NCI-H2227 (cell line): ENCODE measurements around the gene RPL15.
"Not testable (repeated sequence)": the region's sequence is repeated elsewhere in the genome, so short reads cannot be mapped to it uniquely, and the experiment has no call there.

Experiments
- DNase-seq: peaks from one replicate; lab custom pipeline; 2025; ENCODE audit not compliant: unreplicated experiment; lab: John Stamatoyannopoulos, UW

RPL15 gene

DNA sequence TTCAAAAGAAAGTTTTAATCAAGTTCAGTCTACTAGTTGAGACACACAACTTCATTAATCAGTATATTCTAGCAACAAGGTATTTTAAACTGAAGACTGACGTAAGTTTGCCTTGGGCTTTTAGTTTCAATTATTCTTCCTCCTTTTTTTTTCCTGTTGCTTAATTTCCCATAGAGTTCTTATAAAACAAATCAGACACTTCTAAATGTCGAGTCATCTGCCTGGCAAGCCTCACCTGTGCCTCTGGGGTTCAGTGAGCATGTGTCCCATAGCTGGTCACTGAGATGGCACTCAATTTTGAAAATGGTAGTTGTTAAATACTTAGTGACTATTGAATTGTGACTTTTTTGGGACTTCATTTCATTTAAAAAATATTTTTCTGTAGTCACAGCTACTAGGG, 27.5 kb upstream of the RPL15 start:
- DNase-seq = no peak

DNA sequence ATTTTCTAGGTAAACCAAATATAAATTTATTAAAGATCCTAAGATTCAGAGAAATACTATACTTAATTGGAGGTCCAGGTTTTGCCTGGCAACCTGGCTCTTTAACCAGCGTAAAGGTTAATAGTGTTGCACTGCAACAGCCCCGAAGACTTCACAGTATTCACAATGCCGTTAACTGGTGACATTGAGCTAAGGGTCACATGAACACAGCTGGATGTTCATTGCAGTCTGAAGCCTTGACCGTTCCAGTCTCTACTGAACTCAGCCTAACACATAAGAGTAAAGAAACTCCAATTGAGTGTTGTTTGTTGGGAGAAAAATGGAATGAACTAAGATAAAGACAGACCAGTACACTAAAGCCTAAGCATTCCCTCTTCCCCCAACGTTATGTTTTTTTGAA, 27.0 kb upstream of the RPL15 start:
- no peak for DNase-seq

DNA sequence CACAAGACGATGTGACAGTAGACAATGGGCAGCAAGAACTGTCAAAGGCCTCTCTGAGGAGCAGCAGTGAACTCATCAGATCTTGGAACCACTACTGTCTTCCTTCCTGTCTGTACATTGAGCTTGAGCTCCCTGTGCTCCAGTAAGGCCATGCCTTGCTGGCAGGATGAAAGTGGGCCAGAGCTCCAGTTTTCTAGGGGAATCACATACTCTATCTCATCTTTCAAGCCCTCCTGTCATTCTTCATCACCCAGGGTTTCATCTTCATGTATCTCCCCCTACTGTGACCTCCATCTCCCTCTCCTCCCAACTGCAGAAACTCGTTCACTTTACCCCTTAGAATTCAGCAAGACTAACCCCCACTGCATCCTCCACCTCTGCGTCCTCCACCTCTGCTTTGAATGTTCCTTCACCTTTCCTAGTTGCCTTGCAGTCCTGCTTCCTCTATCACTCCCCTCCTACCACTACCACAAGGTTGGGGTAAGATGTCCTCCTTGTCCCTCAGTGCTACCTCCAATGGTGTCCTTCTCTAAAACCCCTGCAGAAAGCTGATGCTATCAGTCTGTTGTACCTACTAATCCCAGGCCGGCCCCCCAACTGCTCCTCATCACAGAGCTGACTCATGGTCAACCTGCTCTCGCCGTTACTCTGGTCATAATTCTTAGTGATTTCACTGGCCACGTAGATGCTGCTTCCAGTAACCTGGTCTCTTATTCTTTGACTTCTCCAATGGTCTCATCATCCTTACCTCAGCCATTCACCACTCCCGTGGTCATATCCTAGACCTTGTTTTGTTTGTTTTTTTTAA, 22.5 kb upstream of the RPL15 start:
- DNase-seq = no peak

DNA sequence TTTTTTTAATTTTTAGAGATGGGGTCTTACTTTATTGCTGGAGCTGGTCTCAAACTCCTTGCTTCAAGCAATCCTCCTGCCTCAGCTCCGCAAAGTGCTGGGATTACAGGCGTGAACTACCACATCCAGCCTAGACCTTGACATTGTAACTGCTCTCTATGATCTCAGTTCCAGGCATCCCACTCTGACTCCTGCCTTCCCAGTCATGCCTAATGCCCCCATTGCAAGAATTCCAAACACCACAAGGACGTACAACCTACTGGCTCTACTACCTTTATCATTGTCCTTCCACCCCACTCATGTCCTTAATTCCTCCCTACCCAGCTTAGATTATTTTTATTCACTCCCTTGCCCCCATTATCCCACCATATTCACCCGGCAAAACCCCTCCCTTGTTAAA, 21.8 kb upstream of the RPL15 start:
- no peak for DNase-seq

DNA sequence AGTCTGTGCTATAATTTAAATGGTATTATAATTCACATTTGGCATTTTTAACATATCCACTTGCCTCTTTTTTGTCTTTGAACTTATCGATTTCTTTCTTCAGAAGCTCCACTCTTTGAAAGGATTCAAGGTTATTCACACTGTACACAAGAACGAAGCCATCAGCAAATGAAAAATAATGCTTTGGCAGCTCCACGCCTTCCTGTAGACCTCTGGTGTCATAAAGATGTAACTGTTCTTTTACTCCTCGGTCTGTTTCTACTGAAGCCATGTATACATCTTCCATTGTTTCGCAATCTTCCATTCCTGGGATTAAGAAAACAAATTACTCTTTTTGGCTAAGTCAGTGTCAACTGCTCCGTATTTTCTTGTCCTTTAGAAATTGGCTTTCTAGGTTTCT, 16.2 kb upstream of the RPL15 start:
- DNase-seq = no peak

DNA sequence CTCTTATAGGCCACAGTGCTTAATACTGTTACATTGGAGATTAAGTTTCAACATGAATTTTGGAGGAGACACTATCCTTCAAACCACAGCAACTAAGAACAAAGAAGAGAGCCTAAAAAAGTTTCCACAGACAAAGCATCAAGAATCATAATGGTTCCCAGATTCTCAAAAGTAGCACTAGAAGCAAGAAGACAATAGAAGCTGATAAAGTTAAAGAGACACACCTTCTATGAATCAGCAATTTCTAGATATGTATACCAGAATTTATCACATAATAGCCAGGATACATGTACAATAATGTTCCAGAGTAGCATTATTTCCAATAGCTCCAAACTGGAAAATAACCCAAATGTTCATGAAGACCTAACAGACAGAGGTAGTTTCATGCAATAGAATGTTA, 12.4 kb upstream of the RPL15 start:
- no peak for DNase-seq

DNA sequence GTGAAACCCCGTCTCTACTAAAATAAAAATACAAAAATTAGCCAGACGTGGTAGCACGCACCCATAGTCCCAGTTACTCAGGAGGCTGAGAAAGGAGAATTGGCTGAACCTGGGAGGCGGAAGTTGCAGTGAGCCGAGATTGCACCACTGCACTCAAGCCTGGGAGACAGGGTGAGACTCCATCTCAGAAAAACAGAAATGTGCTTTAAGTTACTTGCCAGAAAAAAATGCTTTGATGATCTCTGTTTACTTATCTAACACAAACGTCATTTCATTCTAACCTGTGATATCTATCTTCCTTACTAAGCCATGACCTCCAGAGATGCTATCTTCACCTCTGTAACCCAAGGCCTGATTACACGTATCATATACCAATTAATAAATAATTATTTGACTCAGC, 7.6 kb upstream of the RPL15 start:
- DNase-seq = no peak

DNA sequence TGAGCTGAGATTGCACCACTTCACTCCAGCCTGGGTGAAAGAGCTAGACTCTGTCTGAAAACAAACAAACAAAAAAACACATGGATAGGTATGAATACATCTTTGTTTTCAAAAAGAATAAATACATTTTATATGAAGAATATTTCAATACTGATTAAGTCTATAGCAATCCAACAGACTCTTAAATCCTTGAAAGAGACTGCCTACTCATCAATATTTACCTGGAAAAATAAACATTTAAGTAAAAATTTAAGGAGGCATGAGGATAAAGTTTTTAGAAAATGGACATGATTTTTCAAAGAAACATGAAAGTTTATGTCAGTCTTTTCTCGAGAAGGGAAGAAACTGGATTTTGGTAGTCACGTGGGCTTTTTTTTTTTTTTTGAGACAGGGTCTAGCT, 5.5 kb upstream of the RPL15 start:
- no peak for DNase-seq

DNA sequence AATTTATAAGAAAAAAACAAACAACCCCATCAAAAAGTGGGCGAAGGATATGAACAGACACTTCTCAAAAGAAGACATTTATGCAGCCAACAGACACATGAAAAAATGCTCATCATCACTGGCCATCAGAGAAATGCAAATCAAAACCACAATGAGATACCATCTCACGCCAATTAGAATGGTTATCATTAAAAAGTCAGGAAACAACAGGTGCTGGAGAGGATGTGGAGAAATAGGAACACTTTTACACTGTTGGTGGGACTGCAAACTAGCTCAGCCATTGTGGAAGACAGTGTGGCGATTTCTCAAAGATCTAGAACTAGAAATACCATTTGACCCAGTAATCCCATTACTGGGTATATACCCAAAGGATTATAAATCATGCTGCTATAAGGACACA, 4.6 kb upstream of the RPL15 start:
- not testable (repeated sequence) for DNase-seq

DNA sequence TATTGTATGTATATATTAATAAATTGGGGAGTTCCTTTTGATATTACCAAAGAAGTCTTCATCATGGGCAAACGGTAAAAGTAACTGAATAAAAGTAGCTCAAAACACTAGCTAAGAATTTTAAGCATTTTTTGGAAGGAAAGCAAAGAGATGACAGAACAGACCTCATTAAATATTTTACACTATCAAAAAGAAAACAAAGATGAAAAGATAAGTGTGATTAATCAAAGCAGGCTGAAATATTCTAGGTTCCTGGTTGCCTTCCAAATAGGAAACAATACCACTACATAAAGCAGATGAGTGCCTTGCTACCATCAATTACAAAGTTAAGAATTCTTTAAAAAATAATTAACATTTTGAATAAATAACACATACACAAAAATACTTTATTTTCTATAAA, 3.8 kb upstream of the RPL15 start:
- DNase-seq = no peak

DNA sequence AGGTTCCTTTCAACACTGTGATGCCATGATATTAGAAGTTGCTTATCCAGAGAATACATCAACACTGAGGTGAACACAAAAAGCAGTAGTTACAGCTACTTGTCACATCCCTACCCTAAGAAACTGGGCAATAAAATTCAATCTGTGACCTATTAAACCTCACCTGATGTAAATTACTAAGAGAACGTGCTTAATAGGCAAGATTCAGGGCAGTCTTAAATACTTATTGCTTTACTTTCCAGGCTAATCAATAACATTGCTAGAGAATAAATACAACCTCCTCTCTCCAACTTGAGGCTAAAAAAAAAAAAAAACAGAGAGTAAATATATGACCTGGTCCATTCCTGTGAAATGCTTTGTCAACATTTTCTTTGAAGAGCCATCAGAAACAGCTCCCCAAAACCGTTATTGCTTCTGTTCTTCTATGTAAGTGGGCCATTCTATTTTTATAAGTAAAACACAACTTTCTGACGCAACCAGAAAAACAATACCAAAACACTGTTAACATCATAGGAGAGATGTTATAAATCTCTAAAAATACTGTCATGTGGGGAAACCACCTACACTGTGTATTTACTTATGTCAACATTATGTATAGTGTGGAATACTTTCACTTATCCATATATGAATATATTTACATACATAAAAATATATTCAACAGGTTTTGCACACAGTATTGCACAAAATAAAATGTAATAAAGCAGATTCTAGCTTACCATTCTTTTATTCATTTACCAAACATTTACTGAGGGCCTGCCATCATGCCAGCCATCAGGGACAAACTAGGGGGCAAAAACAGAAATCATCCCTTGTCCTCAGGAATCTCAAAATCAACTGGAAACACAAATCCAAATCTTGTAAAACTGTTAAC, 2.8 kb upstream of the RPL15 start:
- no peak for DNase-seq

DNA sequence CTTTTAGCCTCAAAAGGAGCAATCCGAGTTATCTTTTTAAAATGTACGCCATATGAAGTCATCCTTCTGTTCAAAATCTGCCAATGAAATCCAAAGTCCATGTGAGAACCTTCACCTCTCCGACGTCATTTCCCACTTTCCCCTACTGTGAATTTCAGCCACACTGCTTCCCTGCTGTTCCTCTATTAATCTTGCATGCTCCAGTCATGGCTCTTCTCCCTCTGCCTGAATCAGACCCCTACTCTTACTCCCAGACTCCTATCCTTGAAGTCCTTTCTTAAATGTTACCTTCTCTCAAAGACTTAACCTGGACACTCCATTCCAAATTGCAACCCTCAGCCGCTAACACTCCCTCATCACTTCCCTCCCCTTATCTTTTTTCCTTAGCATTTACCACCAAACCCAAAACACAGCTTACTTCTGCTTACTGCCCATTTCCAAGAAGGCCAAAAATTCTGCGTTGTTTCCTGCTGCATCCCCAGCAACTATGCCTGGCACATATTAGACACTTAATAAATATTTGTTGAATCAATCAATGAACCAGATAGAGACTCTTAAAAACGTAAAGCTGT, 1.3 kb upstream of the RPL15 start:
- DNase-seq = peak; percentile 48

DNA sequence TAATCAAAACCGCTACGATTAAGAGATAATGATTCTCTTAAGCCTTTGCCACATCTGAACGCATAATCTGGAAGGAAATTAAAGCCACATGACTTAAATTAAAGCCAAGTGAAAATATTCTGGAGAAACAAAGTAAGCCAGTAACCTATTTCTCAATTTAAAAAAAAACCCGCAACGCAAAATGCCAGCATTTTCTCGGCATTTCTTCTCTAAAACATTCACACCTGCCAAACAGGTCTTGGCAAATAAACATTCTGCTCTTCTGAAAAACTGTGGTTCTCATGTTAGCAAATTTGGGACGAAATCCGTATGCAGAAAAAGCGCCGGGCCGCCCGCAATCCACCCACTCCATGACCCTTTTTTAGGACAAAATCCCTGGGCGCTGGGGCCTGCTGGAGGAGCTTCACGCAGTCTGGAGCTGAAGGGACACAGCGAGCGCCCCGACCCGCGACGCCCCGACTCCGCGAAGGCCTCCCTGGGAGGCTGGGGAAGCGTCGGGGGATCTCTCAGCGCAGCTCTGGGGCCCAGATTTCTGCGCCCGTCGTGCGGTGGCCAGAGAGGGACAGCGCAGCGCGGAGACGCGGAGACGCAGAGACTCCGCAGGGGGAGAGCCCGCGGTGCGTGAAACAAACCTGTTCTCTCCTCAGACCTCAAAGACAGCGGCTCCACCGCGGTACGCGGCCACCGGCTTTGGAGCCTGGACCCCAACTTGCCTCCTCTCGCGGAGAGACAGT, 613 bp upstream of the RPL15 start:
- no peak for DNase-seq

DNA sequence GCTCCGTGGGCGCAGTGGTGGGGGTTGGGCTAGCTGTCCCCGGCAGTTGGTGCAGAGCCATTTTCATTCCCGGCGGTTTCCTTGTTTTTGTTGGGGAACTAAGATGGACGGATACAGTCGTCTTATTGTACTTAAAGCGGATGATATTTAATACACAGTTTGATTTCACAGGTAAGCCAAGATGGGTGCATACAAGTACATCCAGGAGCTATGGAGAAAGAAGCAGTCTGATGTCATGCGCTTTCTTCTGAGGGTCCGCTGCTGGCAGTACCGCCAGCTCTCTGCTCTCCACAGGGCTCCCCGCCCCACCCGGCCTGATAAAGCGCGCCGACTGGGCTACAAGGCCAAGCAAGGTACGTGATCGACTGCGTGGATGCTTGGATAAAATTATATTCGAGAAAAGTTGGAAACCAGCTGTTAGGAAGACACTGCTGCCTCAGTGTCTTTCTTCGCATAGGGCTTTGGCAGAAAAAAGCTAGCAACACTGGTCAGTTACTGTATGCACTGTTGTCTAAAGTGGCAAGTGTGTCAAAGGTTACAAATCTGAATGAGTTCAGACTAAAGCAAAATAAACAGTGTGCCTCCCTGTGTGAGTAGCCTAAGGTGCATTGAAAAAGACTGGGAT, 859 bp downstream of the RPL15 start:
- peak; percentile 47 for DNase-seq

DNA sequence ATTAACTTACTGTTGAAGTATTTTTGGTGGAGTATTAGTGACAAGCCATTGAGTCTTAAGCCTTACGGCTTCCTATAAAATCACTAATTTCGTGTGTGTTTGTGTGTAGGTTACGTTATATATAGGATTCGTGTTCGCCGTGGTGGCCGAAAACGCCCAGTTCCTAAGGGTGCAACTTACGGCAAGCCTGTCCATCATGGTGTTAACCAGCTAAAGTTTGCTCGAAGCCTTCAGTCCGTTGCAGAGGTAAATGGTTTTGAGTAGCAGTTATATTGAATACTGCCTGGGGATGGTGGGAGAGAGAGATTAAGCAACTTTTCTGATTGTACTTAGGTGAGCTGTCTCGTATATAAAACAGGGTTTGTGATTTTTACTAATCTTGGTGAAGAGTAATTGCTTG, 1.4 kb downstream of the RPL15 start:
- not testable (repeated sequence) for DNase-seq

DNA sequence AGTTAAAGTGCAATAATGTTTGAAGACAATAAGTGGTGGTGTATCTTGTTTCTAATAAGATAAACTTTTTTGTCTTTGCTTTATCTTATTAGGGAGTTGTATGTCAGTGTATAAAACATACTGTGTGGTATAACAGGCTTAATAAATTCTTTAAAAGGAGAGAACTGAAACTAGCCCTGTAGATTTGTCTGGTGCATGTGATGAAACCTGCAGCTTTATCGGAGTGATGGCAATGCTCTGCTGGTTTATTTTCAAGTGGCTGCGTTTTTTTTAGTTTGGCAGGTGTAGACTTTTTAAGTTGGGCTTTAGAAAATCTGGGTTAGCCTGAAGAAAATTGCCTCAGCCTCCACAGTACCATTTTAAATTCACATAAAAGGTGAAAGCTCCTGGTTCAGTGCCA, 2.7 kb downstream of the RPL15 start:
- no peak for DNase-seq

DNA sequence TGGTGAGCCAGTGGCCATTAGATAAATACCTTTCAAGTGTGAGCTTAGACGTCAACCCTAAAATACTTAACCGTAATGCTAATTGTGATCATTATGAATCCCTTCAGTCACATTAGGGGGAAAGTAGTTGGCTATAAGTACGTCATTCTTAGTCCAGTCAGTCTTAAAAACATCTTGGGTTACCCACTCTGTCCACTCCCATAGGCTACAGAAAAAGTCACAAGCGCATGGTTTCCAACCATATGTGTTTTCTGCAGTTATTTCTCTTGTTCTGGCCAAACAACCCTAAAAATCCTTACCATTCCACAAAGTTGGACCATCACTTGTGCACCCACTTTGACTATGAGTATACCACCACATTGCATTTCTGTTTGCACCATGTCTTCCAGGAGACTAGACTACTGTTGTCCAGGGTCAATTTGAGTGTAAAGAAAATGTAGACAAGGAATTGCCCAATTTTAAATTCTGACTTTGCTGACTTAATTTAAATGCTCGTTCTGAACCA, 3.3 kb downstream of the RPL15 start:
- DNase-seq = no peak

DNA sequence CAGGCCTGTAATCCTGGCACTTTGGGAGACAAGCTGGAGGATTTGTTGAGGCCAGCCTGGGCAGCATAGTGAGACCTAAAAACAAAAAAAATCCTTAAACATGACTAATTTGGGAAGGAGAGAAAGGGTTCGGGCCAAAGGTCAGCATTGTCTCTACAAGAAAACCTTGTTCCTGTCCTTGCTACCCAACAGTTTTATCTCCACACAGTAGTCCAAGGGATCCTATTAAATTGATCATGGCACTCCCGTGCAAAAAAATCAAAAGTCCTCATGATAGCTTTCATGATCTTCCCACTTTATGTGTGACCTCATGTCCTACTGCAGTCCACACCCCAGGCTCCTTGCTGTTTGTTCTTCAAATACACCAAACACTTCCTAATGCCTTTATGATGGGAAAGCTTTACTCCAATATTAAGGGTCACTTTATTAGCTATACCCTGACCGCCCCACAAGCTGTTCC, 4.2 kb downstream of the RPL15 start:
- DNase-seq = no peak

DNA sequence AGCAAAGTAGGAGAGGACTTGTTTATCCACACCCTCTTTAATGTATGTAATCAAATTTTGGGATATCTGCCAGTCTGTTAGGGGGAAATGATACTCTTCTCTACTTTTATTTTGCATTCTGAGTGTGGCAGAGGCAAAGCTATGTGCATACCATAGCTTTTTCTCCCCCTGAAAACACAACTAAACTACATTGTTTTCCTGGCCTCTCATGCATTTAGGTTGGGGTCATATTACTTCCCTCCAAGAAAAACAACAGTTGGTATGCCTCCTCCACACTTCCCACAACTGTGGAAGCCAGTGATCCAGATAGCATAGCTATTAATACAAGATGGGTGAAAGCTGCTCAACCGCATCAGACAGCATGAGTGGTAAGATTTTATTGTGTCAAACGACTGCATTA, 6.9 kb downstream of the RPL15 start:
- no peak for DNase-seq

DNA sequence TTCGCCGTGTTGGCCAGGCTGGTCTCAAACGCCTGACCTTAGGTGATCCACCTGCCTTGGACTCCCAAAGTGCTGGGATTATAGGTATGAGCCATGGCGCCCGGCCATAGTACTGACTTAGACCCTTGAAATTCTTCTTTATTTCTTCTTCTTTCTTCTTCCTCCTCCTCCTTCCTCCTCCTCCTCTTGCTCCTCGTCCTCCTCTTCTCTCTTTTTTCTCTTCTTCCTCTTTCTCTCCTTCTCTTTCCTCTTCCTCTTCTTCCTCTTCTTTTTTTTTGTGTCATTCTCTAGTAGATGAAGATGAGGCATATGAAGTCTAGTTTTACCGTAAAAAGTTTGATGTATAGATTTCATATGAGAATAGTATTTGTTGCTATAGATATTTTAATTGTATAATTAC, 9.3 kb downstream of the RPL15 start:
- DNase-seq = no peak

DNA sequence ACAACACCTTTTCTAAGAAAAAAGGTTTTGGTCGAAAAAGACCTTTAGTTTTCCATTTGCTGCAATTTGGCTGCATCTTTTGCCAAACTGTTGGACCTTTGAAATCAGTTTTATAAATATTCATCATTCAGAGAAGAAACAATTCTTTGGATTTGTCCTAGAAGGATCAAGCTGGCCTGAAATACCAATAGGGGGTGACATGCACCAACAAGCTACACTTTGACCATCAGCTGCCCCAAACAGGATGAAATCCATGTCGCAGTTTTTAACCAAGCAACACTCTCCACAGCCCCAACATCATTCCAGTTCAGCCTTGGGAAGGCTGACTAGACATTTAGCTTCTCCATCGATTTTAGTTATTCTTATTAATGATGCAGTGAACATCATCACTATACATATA, 9.8 kb downstream of the RPL15 start:
- DNase-seq = no peak
